Spleen (tissue), 11 donors: ENCODE measurements around the gene STAC3. TPM values are rescaled to one million over a fixed set of nuclear protein-coding genes. Genes with fewer than 3 reads are reported as not detected.

ENCODE experiments used
- DNase-seq: peaks from one replicate; pipeline ENCODE4 v3.0.0-alpha.2; 2020
- H3K27ac ChIP-seq, 8 donors: fragments of 200-600 bp; sonication (generic) in 7 of 8; 1 replicate in 4 of 8; 2 replicates in 4 of 8; pipeline versions ENCODE4 v1.5.0 to v1.8.0; 2016 to 2021; ENCODE audit warnings: inconsistent platforms in 4 of 8, mild to moderate bottlenecking in 4 of 8, moderate library complexity in 1 of 8
- H3K27me3 ChIP-seq, 7 donors: fragments of 200-600 bp; sonication (generic) in 6 of 7; replicated peaks in 1 of 7; 1 replicate in 4 of 7; 2 replicates in 3 of 7; pipeline versions ENCODE4 v1.5.0 to v1.8.0; 2016 to 2021; ENCODE audit warnings: inconsistent platforms in 3 of 7, mild to moderate bottlenecking in 1 of 7
- H3K36me3 ChIP-seq, 6 donors: fragments of 200-600 bp; sonication (generic) in 5 of 6; 1 replicate in 4 of 6; 2 replicates in 2 of 6; pipeline versions ENCODE4 v1.5.0 to v1.8.0; 2016 to 2021; ENCODE audit warnings: inconsistent platforms in 2 of 6
- H3K4me1 ChIP-seq, 6 donors: fragments of 200-600 bp; sonication (generic) in 5 of 6; 1 replicate in 3 of 6; 2 replicates in 3 of 6; pipeline versions ENCODE4 v1.5.0 to v1.8.0; 2016 to 2021; ENCODE audit warnings: inconsistent platforms in 3 of 6
- H3K4me3 ChIP-seq, 8 donors: fragments of 200-600 bp; sonication (generic) in 7 of 8; 1 replicate in 4 of 8; 2 replicates in 4 of 8; pipeline versions ENCODE4 v1.5.0 to v1.8.0; 2016 to 2021; ENCODE audit warnings: inconsistent platforms in 4 of 8, mild to moderate bottlenecking in 4 of 8, moderate library complexity in 2 of 8
- H3K9me3 ChIP-seq, 8 donors: fragments of 200-600 bp; sonication (generic) in 7 of 8; 1 replicate in 4 of 8; 2 replicates in 4 of 8; pipeline versions ENCODE4 v1.5.0 to v1.8.0; 2016 to 2021; ENCODE audit warnings: inconsistent platforms in 4 of 8
- POLR2A ChIP-seq, 3 donors: fragments of 450-650 bp; IDR thresholded peaks; one replicate each; pipeline ENCODE4 v1.5.1; 2017; ENCODE audit warnings: antibody characterized with exemption in 3 of 3, mild to moderate bottlenecking in 1 of 3
- POLR2AphosphoS5 ChIP-seq, 3 donors: sonication (generic); formaldehyde crosslinking; IDR thresholded peaks; one replicate each; pipeline ENCODE4 v1.5.1; 2017; ENCODE audit warnings: antibody characterized with exemption in 3 of 3
- WGBS, 5 donors: extraction: QIAGEN DNeasy Blood & Tissue Kit in 3 of 5; methylation state at CpG; one replicate each; pipeline versions ENCODE4 v1.1.5 to v1.1.7; 2013 to 2018; 5-methylcytosine and 5-hydroxymethylcytosine counted together
- intact Hi-C: fragments of 100-400 bp; cut with DNase I; formaldehyde crosslinking; loops from one replicate; pipeline ENCODE4 v1.15.0; 2023; ENCODE audit warnings: low total_unique reads
- polyA plus RNA-seq, 3 donors: library from polyadenylated mRNA; stranded (reverse); fragments of 200-250 nt; gene quantifications; one replicate each; pipeline ENCODE4 v1.2.1, GENCODE V29; 2013
- total RNA-seq, 7 donors: library from RNA; depleted of rRNA in 3 of 7; stranded (reverse); fragments of >200 nt in 3 of 7; fragmentation: NEBNext Ultra II Directional in 4 of 7; extraction: Animal tissue kit (Norgen Biotek cat#: 25700) in 4 of 7; gene quantifications; one replicate each; pipeline versions ENCODE4 v1.1.0 to v1.2.1, GENCODE V29; 2016 to 2021
- TF ChIP-seq, protein P1 (sequence below), 11 experiments: fragments of 200-600 bp in 7 of 11; fragments of 450-650 bp in 4 of 11; sonication (generic) in 4 of 11; IDR thresholded peaks in 8 of 11; conservative IDR thresholded peaks in 3 of 11; 1 replicate in 7 of 11; 2 replicates in 4 of 11; pipeline versions ENCODE4 v1.4.0 to v1.8.0; 2016 to 2021; ENCODE audit warnings: antibody characterized with exemption in 11 of 11, inconsistent platforms in 4 of 11, mild to moderate bottlenecking in 1 of 11
- donor health status: healthy with polysubstance abuse.
- donor health status: DM: no; HTN: no; CAD: no; lungs with moderate emphysema.
- donor health status: DM: no; HTN: no; CAD: no.
- donor health status: Bipolar disorder and iron deficiency.
- donor health status: healthy.
- donor health status: DM: no; HTN: no; CAD: no.
- donor health status: DM: yes; HTN: yes; CAD: no.

STAC3 gene
- total and polyA plus RNA-seq, 10 donors, result 3.4 to 16.4 (median 8.6) TPM

DNA sequence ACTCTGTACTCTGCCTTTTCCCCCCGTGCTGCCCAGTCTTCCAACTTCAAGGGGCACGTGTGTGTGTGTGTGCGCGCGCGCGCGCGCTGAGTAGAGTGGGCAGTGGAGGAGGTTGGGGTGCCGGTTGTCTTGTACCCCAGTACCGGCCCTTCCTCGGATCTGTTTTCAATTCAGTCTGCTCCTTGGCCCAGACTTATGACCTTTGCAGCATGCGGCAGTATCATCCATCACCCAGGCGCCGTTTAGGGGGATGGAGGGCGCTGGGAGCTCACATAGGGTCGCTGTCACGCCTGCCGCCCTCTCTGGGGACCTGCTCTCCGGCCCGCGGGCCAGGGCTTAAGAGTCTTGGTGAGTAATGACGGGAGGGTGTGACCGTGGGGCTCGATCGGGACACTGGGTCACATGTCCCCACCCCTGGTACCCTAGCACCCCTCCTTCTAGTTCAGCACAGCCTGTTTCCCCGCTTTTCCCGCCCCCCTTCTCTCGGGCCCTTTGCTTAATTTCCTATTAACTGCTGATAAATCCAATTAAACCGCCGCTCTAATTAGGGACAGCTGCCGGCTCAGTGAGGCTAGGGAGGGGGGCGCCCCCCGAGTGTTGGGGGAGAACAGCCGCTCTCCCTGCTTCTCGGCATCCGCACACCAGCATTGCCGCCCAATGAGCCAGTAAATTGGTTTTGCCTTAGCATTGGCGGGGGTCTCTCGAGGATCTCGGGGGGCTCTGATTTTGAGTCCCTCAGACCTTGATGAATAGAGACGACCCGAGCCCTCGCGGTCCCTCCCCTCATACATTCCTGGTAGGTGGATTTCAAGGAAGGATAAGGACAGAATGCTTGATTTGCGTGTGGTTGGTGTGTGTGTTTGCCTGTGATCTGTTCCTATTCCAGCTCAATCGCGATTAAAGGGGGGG, 9.3 kb downstream of the STAC3 start:
- Histone ChIP-seq H3K27me3 (peaks cover 0 to 89% (median 76%) of the 10 kb centered on the region in 7 donors), H3K9me3 (no peaks in the 10 kb centered on the region), H3K4me1 (peaks cover 58 to 76% (median 72%) of the 10 kb centered on the region in 6 donors), H3K4me3 (peak overlapping the region in 2 of 8 donors; percentile 3 to 77), H3K36me3 (peaks cover 0 to 3% (median 0%) of the 10 kb centered on the region in 6 donors), H3K27ac (no peak overlapping the region)
- TF ChIP-seq POLR2AphosphoS5 (IDR thresholded peaks at IDR 0.05) (no peak), POLR2A (IDR thresholded peaks at IDR 0.05) (no peak)
- TF ChIP-seq, protein P1, sequence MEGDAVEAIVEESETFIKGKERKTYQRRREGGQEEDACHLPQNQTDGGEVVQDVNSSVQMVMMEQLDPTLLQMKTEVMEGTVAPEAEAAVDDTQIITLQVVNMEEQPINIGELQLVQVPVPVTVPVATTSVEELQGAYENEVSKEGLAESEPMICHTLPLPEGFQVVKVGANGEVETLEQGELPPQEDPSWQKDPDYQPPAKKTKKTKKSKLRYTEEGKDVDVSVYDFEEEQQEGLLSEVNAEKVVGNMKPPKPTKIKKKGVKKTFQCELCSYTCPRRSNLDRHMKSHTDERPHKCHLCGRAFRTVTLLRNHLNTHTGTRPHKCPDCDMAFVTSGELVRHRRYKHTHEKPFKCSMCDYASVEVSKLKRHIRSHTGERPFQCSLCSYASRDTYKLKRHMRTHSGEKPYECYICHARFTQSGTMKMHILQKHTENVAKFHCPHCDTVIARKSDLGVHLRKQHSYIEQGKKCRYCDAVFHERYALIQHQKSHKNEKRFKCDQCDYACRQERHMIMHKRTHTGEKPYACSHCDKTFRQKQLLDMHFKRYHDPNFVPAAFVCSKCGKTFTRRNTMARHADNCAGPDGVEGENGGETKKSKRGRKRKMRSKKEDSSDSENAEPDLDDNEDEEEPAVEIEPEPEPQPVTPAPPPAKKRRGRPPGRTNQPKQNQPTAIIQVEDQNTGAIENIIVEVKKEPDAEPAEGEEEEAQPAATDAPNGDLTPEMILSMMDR (IDR thresholded peaks at IDR 0.05 in 8 of 11, conservative IDR thresholded peaks at IDR 0.05 in 3 of 11), result no peak
- WGBS, 5 donors, result 7 to 10% (median 9%) methylated on average over 41 to 48 of the region's 48 CpGs
- DNase-seq, result peak; percentile 76
- intact Hi-C loops, result no loop called here

DNA sequence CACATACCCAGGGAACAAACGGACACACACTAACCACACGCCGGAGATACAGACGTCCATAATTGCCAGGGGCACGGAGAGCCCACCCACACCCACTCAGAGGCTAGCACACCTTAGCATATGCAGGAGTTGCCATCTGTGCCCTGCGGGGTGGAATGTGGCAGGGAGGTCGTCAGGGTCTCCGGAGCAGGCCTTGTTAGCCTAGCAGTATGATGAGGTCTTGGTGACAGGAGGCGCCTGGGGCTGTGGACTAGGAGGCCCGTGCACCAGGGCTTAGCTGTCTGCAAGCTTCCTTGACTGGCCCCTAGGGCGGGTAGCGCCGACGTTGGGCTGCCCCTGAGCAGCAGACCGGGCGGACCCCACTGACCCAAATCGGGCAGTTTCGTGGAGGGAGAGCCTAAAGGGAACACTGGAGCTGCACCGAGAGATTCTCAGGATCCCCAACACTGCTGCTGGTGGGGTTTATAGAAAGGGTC, 10.0 kb downstream of the STAC3 start:
- peaks cover 0 to 96% (median 82%) of the 10 kb centered on the region in 7 donors for H3K27me3 ChIP-seq
- H3K4me3 ChIP-seq, result peak overlapping the region in 7 of 8 donors; percentile 43 to 77 (median 53)
- no peaks in the 10 kb centered on the region for H3K36me3 ChIP-seq
- H3K9me3 ChIP-seq, result no peaks in the 10 kb centered on the region
- intact Hi-C loops, result no loop called here
- peak; percentile 82 for DNase-seq
- H3K4me1 ChIP-seq, result peaks cover 58 to 83% (median 78%) of the 10 kb centered on the region in 6 donors
- TF ChIP-seq POLR2AphosphoS5 (IDR thresholded peaks at IDR 0.05), result no peak
- no peak for TF ChIP-seq POLR2A (IDR thresholded peaks at IDR 0.05)
- TF ChIP-seq, protein P1 (IDR thresholded peaks at IDR 0.05 in 8 of 11, conservative IDR thresholded peaks at IDR 0.05 in 3 of 11), result no peak
- H3K27ac ChIP-seq, result no peak overlapping the region
- WGBS, 5 donors, result 6 to 11% (median 8%) methylated on average over 4 to 19 of the region's 19 CpGs

DNA sequence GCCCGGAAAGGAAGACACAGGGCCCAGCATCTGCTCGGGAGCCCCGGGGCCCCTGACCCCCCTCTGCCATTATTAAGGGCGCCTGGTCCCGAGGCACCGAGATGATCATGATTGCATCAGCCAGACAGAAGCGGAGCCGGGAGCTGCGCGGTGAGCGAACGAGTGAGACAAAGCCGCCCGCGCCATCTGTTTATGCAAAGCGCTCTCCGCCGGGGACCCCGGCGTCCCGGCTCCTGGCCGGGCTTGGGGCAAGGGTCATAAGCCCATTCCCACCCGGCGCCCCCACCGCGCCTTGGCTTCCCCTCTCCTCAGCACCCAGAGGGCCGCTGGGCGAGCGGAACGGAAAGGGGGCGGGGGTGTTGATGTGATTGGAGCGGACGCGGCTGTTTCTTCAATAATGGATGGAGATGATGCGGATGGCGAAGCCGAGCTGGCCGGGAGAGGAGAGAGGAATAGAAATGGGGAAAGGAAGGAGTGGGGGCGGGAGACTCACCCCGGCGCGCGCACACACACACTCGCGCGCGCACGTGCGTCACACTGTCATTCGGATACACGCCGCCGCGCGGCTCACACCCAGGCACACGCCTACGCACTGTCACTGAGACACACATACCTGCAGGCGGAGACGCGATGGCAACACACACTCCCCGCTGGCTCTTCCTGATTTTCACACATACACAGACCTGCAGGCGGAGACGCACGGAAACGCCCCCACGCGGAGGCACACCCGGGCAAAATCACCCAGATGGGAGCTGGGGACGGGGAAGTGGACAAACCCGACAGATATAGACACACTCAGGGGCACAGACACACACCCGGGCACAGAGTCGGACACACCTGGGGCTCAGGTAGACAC, 10.7 kb downstream of the STAC3 start:
- peak; percentile 89 for DNase-seq
- H3K27ac ChIP-seq, result peak overlapping the region in 5 of 8 donors; percentile 18 to 68 (median 41)

More for the DNA sequence above, 10.7 kb downstream of the STAC3 start:
- peaks cover 0 to 4% (median 0%) of the 10 kb centered on the region in 6 donors for H3K36me3 ChIP-seq
- peaks cover 0 to 100% (median 82%) of the 10 kb centered on the region in 7 donors for H3K27me3 ChIP-seq
- peaks cover 59 to 89% (median 85%) of the 10 kb centered on the region in 6 donors for H3K4me1 ChIP-seq
- peak overlapping the region; percentile 43 to 77 (median 51) for H3K4me3 ChIP-seq
- intact Hi-C loops, result no loop called here
- no peak for TF ChIP-seq POLR2A (IDR thresholded peaks at IDR 0.05)
- TF ChIP-seq, protein P1 (IDR thresholded peaks at IDR 0.05 in 8 of 11, conservative IDR thresholded peaks at IDR 0.05 in 3 of 11), result peak in 2 of 11 experiments; percentile 8 to 30
- TF ChIP-seq POLR2AphosphoS5 (IDR thresholded peaks at IDR 0.05), result peak; percentile 55 to 62 (median 61)
- no peaks in the 10 kb centered on the region for H3K9me3 ChIP-seq
- WGBS, 5 donors, result 0 to 1% (median 1%) methylated on average over 62 to 72 of the region's 72 CpGs
